Cardiac muscle cell (in vitro differentiated cells and primary cell): ENCODE data around the gene IFNLR1. TPM values are rescaled to one million over a fixed set of nuclear protein-coding genes. Genes with fewer than 3 reads are reported as not detected.

Experiments used
- DNase-seq, 2 donors: peaks; one replicate each; pipeline versions ENCODE4 v3.0.0 to v3.0.0-alpha.2; 2010 to 2017; ENCODE audit warnings: low read depth in 1 of 2, low spot score in 1 of 2
- H3K27ac ChIP-seq: fragments of 200-600 bp; sonication (generic); 2 replicates; pipeline ENCODE4 v1.5.1; 2016
- H3K27me3 ChIP-seq: fragments of 200-600 bp; sonication (generic); 2 replicates; pipeline ENCODE4 v1.6.0; 2016; ENCODE audit warnings: control low read depth
- H3K36me3 ChIP-seq: fragments of 200-600 bp; sonication (generic); 2 replicates; pipeline ENCODE4 v1.5.1; 2016; ENCODE audit warnings: control low read depth
- H3K4me1 ChIP-seq: fragments of 200-600 bp; sonication (generic); 2 replicates; pipeline ENCODE4 v1.8.1; 2017; ENCODE audit warnings: low read depth, mild to moderate bottlenecking, mixed run types
- H3K4me3 ChIP-seq: fragments of 200-600 bp; sonication (generic); 2 replicates; pipeline ENCODE4 v1.5.1; 2016; ENCODE audit warnings: mild to moderate bottlenecking
- H3K9me3 ChIP-seq: fragments of 200-600 bp; sonication (generic); 2 replicates; pipeline ENCODE4 v1.5.1; 2017; ENCODE audit warnings: low read depth, mild to moderate bottlenecking, control low read depth
- CTCF ChIP-seq: IDR thresholded peaks from 2 replicates; pipeline ENCODE4 v1.5.1; 2012; ENCODE audit warnings: low read depth, mild to moderate bottlenecking, low read length
- polyA plus RNA-seq: library from polyadenylated mRNA; unstranded; fragments of >200 nt; fragmentation: Nextera tagmentation; extraction: Ambion mirVana; gene quantifications from 2 replicates; pipeline ENCODE4 v1.2.1, GENCODE V29; 2016
- total RNA-seq: library from RNA; depleted of rRNA; stranded (reverse); fragments of >200 nt; gene quantifications from 2 replicates; pipeline ENCODE4 v1.2.3, GENCODE V29; 2016

The IFNLR1 gene
- total and polyA plus RNA-seq, 2 experiments from 2014 or later, result 3.9 to 15.2 TPM

DNA sequence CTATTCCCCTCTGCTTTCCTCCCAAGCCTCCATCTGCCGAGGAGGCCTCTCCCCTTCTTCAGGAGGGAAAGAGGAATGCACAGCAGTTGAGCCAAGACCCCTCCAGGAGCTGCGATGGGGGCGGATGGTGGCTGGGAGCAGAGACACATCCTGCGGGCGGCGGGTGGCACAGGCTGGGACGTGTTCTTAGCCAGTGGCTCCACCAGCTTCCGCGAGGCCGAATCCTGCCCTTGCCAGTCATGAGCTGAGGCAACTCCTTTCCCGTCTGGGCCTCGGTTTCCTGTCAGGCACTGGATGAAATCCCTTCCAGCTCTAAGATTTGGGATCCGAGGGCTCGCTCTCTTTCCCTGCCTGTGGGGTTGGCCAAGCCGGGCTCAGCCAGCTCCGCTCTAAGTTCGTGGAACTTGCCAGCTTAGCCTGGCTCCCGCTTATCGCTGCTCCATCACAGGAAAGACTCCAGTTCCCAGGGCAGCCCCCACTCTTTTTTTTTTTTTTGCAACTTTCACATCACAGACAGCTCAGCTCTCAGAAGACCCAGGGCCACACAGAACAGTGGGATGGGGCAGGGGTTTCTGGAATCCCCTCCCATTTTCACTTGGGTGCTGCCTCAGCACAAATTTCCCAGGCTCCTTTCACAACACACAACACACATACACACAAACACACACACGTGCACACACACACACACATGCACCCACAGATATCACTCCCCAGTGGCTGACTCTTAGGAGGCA, 75.7 kb downstream of the IFNLR1 start:
- peak in 1 of 2 donors; percentile 15 for DNase-seq
- no peaks in the 10 kb centered on the region for H3K9me3 ChIP-seq
- no peak overlapping the region for H3K27ac ChIP-seq
- no peaks in the 10 kb centered on the region for H3K36me3 ChIP-seq
- H3K4me1 ChIP-seq, result peaks cover 8% of the 10 kb centered on the region
- H3K4me3 ChIP-seq, result no peak overlapping the region
- H3K27me3 ChIP-seq, result no peaks in the 10 kb centered on the region
- TF ChIP-seq CTCF, result no peak

GRCh38 chr1:24110642-24111261, 76.3 kb downstream of the IFNLR1 start:
- Histone ChIP-seq H3K36me3 (no peaks in the 10 kb centered on the region), H3K4me1 (peaks cover 8% of the 10 kb centered on the region), H3K4me3 (no peak overlapping the region)

DNA sequence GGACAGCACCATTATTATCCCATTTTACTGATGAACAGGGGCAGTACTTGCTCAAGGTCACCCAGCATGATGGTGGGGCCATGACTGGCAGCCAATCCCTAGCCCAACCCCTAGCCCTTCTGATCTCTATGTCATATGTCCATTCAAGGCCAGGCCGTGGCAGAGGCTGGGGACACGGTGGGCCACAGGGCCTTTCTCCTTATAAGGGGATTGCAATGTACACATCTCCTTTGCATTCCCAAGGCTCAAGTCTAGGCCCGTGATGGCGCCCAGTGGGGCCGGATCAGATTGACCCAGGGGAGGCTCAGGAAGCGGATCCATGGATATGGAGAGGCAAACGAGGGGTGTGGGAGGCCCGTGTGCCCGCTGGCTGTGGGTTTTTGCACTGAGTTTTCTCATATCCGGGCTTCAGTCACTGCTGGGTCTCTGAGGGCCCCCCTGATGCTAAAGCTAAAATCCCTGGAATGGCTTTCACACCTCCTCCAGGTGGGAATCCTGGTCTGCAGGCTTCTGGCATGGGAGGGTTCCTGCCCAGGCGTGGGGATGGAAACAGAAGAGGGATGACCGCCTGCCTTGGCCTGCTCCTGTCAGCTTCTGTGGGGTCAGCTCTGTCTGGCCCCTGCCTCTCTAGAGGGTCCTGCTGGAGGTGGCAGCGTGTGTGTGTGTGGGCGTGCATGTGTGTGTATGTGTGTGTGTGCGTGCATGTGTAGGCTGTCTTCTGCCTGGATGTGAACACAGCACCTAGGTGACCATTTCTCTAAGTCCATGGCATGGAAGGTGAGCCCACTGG, 77.2 kb downstream of the IFNLR1 start:
- no peak overlapping the region for H3K27ac ChIP-seq
- no peaks in the 10 kb centered on the region for H3K9me3 ChIP-seq
- no peak overlapping the region for H3K4me3 ChIP-seq
- no peaks in the 10 kb centered on the region for H3K36me3 ChIP-seq
- H3K27me3 ChIP-seq, result no peaks in the 10 kb centered on the region
- TF ChIP-seq CTCF, result no peak
- DNase-seq, result no peak
- H3K4me1 ChIP-seq, result peaks cover 8% of the 10 kb centered on the region

More at GRCh38 chr1:24110642-24111261, 76.3 kb downstream of the IFNLR1 start:
- Histone ChIP-seq H3K9me3 (no peaks in the 10 kb centered on the region), H3K27ac (no peak overlapping the region), H3K27me3 (no peaks in the 10 kb centered on the region)
- DNase-seq, result peak in 1 of 2 donors; percentile 37
- TF ChIP-seq CTCF, result no peak

- Histone ChIP-seq H3K36me3 (no peaks in the 10 kb centered on the region), H3K27ac (no peak overlapping the region), H3K4me3 (no peak overlapping the region), H3K9me3 (no peaks in the 10 kb centered on the region), H3K27me3 (no peaks in the 10 kb centered on the region), H3K4me1 (peaks cover 8% of the 10 kb centered on the region)
- no peak for DNase-seq
- no peak for TF ChIP-seq CTCF
Measured at GRCh38 chr1:24109166-24109483, 78.0 kb downstream of the IFNLR1 start.

- Histone ChIP-seq H3K27me3 (no peaks in the 10 kb centered on the region), H3K4me3 (no peak overlapping the region), H3K27ac (no peak overlapping the region), H3K9me3 (no peaks in the 10 kb centered on the region), H3K4me1 (peaks cover 8% of the 10 kb centered on the region), H3K36me3 (no peaks in the 10 kb centered on the region)
- peak in 1 of 2 donors; percentile 74 for DNase-seq
- TF ChIP-seq CTCF, result no peak
Measured at GRCh38 chr1:24108334-24109165, 78.5 kb downstream of the IFNLR1 start.
